GM18873 (cell line): ENCODE data around the gene HIGD1A.

Source experiments
- ATAC-seq: cut with Tn5 transposase; IDR thresholded peaks from one replicate; pipeline ENCODE4 v1.9.1; 2021; ENCODE audit warnings: mild to moderate bottlenecking, moderate library complexity, moderate number of reproducible peaks; ENCODE audit not compliant: unreplicated experiment, low FRiP score

Gene HIGD1A

GRCh38 chr3:42801784-42802183 lies 2.5 kb downstream of the HIGD1A start:
- no peak for ATAC-seq

- no peak for ATAC-seq
Observed at GRCh38 chr3:42801048-42801620, 3.2 kb downstream of the HIGD1A start.

- ATAC-seq: no peak
Observed at GRCh38 chr3:42800251-42800650, 4.0 kb downstream of the HIGD1A start.

- ATAC-seq: no peak
Observed at GRCh38 chr3:42799376-42799775, 4.9 kb downstream of the HIGD1A start.

GRCh38 chr3:42796332-42796885 lies 7.9 kb downstream of the HIGD1A start:
- ATAC-seq: no peak

GRCh38 chr3:42795621-42796181 lies 8.6 kb downstream of the HIGD1A start:
- no peak for ATAC-seq

- ATAC-seq: no peak
Observed at GRCh38 chr3:42790714-42791229, 13.5 kb downstream of the HIGD1A start.

- ATAC-seq: no peak
Observed at GRCh38 chr3:42786631-42787030, 17.7 kb downstream of the HIGD1A start.

GRCh38 chr3:42786212-42786611 lies 18.1 kb downstream of the HIGD1A start:
- ATAC-seq: no peak

- ATAC-seq: no peak
Observed at GRCh38 chr3:42780892-42781700, 23.2 kb downstream of the HIGD1A start.

- no peak for ATAC-seq
Observed at GRCh38 chr3:42780398-42780797, 23.9 kb downstream of the HIGD1A start.

GRCh38 chr3:42778644-42779043 lies 25.6 kb downstream of the HIGD1A start:
- no peak for ATAC-seq

- ATAC-seq: peak; percentile 5
Observed at GRCh38 chr3:42773409-42773751, 30.9 kb downstream of the HIGD1A start.

GRCh38 chr3:42772670-42773408 lies 31.5 kb downstream of the HIGD1A start, which contains the start of gene CCDC13:
Gene CCDC13, minus strand, starts transcription at chr3:42773253. Its CDS starts 14,908 bp downstream, at chr3:42758345.
- peak; percentile 93 for ATAC-seq

- no peak for ATAC-seq
Observed at GRCh38 chr3:42771271-42771670, 33.0 kb downstream of the HIGD1A start.

- ATAC-seq: no peak
Observed at GRCh38 chr3:42769477-42770131, 34.7 kb downstream of the HIGD1A start.

- ATAC-seq: no peak
Observed at GRCh38 chr3:42764561-42765295, 39.6 kb downstream of the HIGD1A start.

GRCh38 chr3:42764115-42764514 lies 40.2 kb downstream of the HIGD1A start:
- ATAC-seq: no peak

GRCh38 chr3:42763021-42763420 lies 41.3 kb downstream of the HIGD1A start:
- ATAC-seq: no peak
